Testis (tissue), 3 donors: ENCODE results near the gene VN1R5. TPM values are rescaled to one million over a fixed set of nuclear protein-coding genes. Genes with fewer than 3 reads are reported as not detected.

Source experiments
- DNase-seq: peaks from one replicate; pipeline ENCODE4 v3.0.0-alpha.2; 2019
- H3K27ac ChIP-seq, 2 donors: fragments of 200-600 bp; sonication (generic); one replicate each; pipeline ENCODE4 v1.5.1; 2019
- H3K27me3 ChIP-seq: fragments of 200-600 bp; sonication (generic); one replicate; pipeline ENCODE4 v1.5.1; 2019
- H3K36me3 ChIP-seq: fragments of 200-600 bp; sonication (generic); one replicate; pipeline ENCODE4 v1.5.1; 2017; ENCODE audit warnings: low read depth; ENCODE audit errors: missing control alignments
- H3K4me1 ChIP-seq: fragments of 200-600 bp; sonication (generic); one replicate; pipeline ENCODE4 v1.5.1; 2019
- H3K4me3 ChIP-seq, 2 donors: fragments of 200-600 bp; sonication (generic); one replicate each; pipeline ENCODE4 v1.5.1; 2017 to 2019
- H3K9me3 ChIP-seq: fragments of 200-600 bp; sonication (generic); one replicate; pipeline ENCODE4 v1.5.1; 2017
- POLR2A ChIP-seq: fragments of 450-650 bp; IDR thresholded peaks from one replicate; pipeline ENCODE4 v1.6.1; 2017; ENCODE audit warnings: antibody characterized with exemption, mild to moderate bottlenecking, moderate library complexity
- WGBS, 2 donors: methylation state at CpG; one replicate each; pipeline ENCODE4 v1.1.5; 2018; 5-methylcytosine and 5-hydroxymethylcytosine counted together
- intact Hi-C: fragments of 100-400 bp; cut with DNase I; formaldehyde crosslinking; loops from one replicate; pipeline ENCODE4 v1.15.1; 2023; ENCODE audit warnings: low total_unique reads
- polyA plus RNA-seq: library from polyadenylated mRNA; stranded (reverse); fragments of 350-450 nt; fragmentation: Illumina TruSeq; extraction: RNeasy Lipid Tissue Mini Kit (QIAGEN cat#74804); gene quantifications from one replicate; pipeline ENCODE4 v1.2.3, GENCODE V29; 2014; ENCODE audit warnings: low read depth, low replicate concordance; ENCODE audit not compliant: insufficient read depth
- small RNA-seq, 2 donors: library from RNA; depleted of rRNA; stranded (forward); fragments of <200 nt; gene quantifications; one replicate each; pipeline ENCODE3, GENCODE V24; 2016
- total RNA-seq, 2 donors: library from RNA; depleted of rRNA; stranded (reverse); fragments of >200 nt; gene quantifications; one replicate each; pipeline ENCODE4 v1.2.3, GENCODE V29; 2016
- TF ChIP-seq, protein P1 (sequence below), 3 experiments: fragments of 450-650 bp in 2 of 3; fragments of 200-600 bp in 1 of 3; sonication (generic) in 1 of 3; IDR thresholded peaks; one replicate each; pipeline ENCODE4 v1.5.1; 2016 to 2019; ENCODE audit warnings: antibody characterized with exemption in 3 of 3, mild to moderate bottlenecking in 2 of 3, moderate library complexity in 1 of 3

VN1R5 gene
- total and polyA plus RNA-seq, 3 donors from 2014 or later: not detected

DNA sequence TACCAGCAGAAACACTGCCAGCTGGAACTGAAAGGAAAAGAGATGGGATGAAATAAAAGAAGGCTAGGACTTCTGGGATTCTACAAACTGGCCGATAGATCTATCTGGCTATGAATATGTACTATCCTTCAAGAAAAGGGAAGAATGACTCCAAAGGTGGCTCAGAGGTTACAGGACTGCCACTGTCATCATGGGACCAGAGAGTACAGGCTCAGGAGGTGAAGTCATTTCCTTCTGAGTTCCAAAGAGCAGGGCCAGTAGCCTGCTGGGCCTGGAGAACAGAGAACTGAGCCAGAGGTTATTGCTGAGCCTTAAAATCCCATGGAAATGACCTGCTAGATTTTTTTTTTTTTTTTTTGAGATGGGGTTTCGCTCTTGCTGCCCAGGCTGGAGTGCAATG is 48.2 kb downstream of the VN1R5 start:
- no peak for TF ChIP-seq POLR2A
- TF ChIP-seq, protein P1, sequence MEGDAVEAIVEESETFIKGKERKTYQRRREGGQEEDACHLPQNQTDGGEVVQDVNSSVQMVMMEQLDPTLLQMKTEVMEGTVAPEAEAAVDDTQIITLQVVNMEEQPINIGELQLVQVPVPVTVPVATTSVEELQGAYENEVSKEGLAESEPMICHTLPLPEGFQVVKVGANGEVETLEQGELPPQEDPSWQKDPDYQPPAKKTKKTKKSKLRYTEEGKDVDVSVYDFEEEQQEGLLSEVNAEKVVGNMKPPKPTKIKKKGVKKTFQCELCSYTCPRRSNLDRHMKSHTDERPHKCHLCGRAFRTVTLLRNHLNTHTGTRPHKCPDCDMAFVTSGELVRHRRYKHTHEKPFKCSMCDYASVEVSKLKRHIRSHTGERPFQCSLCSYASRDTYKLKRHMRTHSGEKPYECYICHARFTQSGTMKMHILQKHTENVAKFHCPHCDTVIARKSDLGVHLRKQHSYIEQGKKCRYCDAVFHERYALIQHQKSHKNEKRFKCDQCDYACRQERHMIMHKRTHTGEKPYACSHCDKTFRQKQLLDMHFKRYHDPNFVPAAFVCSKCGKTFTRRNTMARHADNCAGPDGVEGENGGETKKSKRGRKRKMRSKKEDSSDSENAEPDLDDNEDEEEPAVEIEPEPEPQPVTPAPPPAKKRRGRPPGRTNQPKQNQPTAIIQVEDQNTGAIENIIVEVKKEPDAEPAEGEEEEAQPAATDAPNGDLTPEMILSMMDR (IDR thresholded peaks at IDR 0.05): no peak
- intact Hi-C loops: no loop called here
- DNase-seq: no peak
- 78 to 95% methylated on average over 2 of the region's 2 CpGs for WGBS, 2 donors
- H3K27ac ChIP-seq: no peak overlapping the region
- H3K36me3 ChIP-seq: no peaks in the 10 kb centered on the region
- no peaks in the 10 kb centered on the region for H3K4me1 ChIP-seq
- no peak overlapping the region for H3K4me3 ChIP-seq
- no peaks in the 10 kb centered on the region for H3K27me3 ChIP-seq
- no peaks in the 10 kb centered on the region for H3K9me3 ChIP-seq

Small RNAs within 50 kb of the gene (small RNA-seq; reads per million reads assigned to genes)
- 0 reads per million in 2 donors for gene RF00019

Other genes starting within 250 kb of the VN1R5 start
- 1 to 10 TPM; 4.6 to 6.1 TPM for gene ZNF695, start 248.0 kb upstream of the VN1R5 start, total RNA-seq
- 2.8 TPM for gene ZNF695, start 248.0 kb upstream of the VN1R5 start, polyA plus RNA-seq
- 1 to 10 TPM; 3.5 to 5.5 TPM for gene ZNF670, start 177.3 kb upstream of the VN1R5 start, total RNA-seq
- 5.4 TPM for gene ZNF670, start 177.3 kb upstream of the VN1R5 start, polyA plus RNA-seq
- 10 to 100 TPM in 1 of 2 donors, 1 to 10 TPM in 1; 9.4 to 10.6 TPM for gene ZNF669, start 151.7 kb upstream of the VN1R5 start, total RNA-seq
- gene ZNF669, start 151.7 kb upstream of the VN1R5 start, polyA plus RNA-seq: 12.1 TPM
- gene ZNF124, start 84.1 kb upstream of the VN1R5 start, total RNA-seq: 10 to 100 TPM; 12.9 to 17.3 TPM
- gene ZNF124, start 84.1 kb upstream of the VN1R5 start, polyA plus RNA-seq: 22.0 TPM
- gene ZNF496, start 75.8 kb downstream of the VN1R5 start, total RNA-seq: 10 to 100 TPM; 61.6 to 71.1 TPM
- 45.0 TPM for gene ZNF496, start 75.8 kb downstream of the VN1R5 start, polyA plus RNA-seq
- 1 to 10 TPM in 1 of 2 donors, under 1 TPM in 1; 0.31 to 1.4 TPM for gene NLRP3, start 160.1 kb downstream of the VN1R5 start, total RNA-seq
- 0.92 TPM for gene NLRP3, start 160.1 kb downstream of the VN1R5 start, polyA plus RNA-seq
- gene OR2B11, start 202.0 kb downstream of the VN1R5 start, total RNA-seq: under 1 TPM in 1 of 2 donors, not detected in 1; 0.39 TPM
- not detected for gene OR2B11, start 202.0 kb downstream of the VN1R5 start, polyA plus RNA-seq